Measurements from ENCODE around the gene ZNF621.
"Not testable (repeated sequence)": the region's sequence is repeated elsewhere in the genome, so short reads cannot be mapped to it uniquely, and the experiment has no call there.

Gene ZNF621

GRCh38 chr3:40534283-40534682 is 9.5 kb downstream of the ZNF621 start:
- FAIRE-seq (no peak), DNase-seq (ENCODE audit: low spot score) (no peak)

GRCh38 chr3:40546816-40547215 is 22.1 kb downstream of the ZNF621 start:
- DNase-seq (ENCODE audit: low spot score) (peak; percentile 27), FAIRE-seq (no peak)

- FAIRE-seq (no peak), DNase-seq (ENCODE audit: low spot score) (no peak)
Observed at GRCh38 chr3:40550167-40550566, 25.4 kb downstream of the ZNF621 start.

- DNase-seq (ENCODE audit: low spot score) (peak; percentile 24), FAIRE-seq (no peak)
Observed at GRCh38 chr3:40557575-40558161, 32.9 kb downstream of the ZNF621 start.

- DNase-seq (ENCODE audit: low spot score); FAIRE-seq: not testable (repeated sequence)
Observed at GRCh38 chr3:40562482-40562881, 37.7 kb downstream of the ZNF621 start.

- FAIRE-seq; DNase-seq (ENCODE audit: low spot score): not testable (repeated sequence)
Observed at GRCh38 chr3:40565629-40566028, 40.9 kb downstream of the ZNF621 start.

GRCh38 chr3:40566694-40567093 is 41.9 kb downstream of the ZNF621 start:
- no peak for FAIRE-seq
- DNase-seq (ENCODE audit: low spot score), result no peak

- no peak for FAIRE-seq
- no peak for DNase-seq (ENCODE audit: low spot score)
Observed at GRCh38 chr3:40572588-40572987, 47.8 kb downstream of the ZNF621 start.

GRCh38 chr3:40574050-40574449 is 49.3 kb downstream of the ZNF621 start:
- FAIRE-seq (no peak), DNase-seq (ENCODE audit: low spot score) (no peak)

- FAIRE-seq (no peak), DNase-seq (ENCODE audit: low spot score) (no peak)
Observed at GRCh38 chr3:40574661-40575060, 49.9 kb downstream of the ZNF621 start.

GRCh38 chr3:40576396-40576795 is 51.6 kb downstream of the ZNF621 start:
- DNase-seq (ENCODE audit: low spot score) (no peak), FAIRE-seq (no peak)

GRCh38 chr3:40580494-40581091 is 55.8 kb downstream of the ZNF621 start:
- FAIRE-seq, result no peak
- peak; percentile 36 for DNase-seq (ENCODE audit: low spot score)

GRCh38 chr3:40581166-40581565 is 56.4 kb downstream of the ZNF621 start:
- FAIRE-seq, result no peak
- no peak for DNase-seq (ENCODE audit: low spot score)

- DNase-seq (ENCODE audit: low spot score) (no peak), FAIRE-seq (no peak)
Observed at GRCh38 chr3:40582401-40583027, 57.8 kb downstream of the ZNF621 start.

GRCh38 chr3:40583691-40584090 is 58.9 kb downstream of the ZNF621 start:
- DNase-seq (ENCODE audit: low spot score) (no peak), FAIRE-seq (no peak)

GRCh38 chr3:40584625-40585189 is 59.9 kb downstream of the ZNF621 start:
- DNase-seq (ENCODE audit: low spot score), result peak; percentile 28
- FAIRE-seq, result no peak

- no peak for FAIRE-seq
- no peak for DNase-seq (ENCODE audit: low spot score)
Observed at GRCh38 chr3:40585381-40586016, 60.7 kb downstream of the ZNF621 start.

GRCh38 chr3:40586901-40587300 is 62.1 kb downstream of the ZNF621 start:
- FAIRE-seq, result no peak
- no peak for DNase-seq (ENCODE audit: low spot score)

GRCh38 chr3:40588406-40588805 is 63.6 kb downstream of the ZNF621 start:
- FAIRE-seq (no peak), DNase-seq (ENCODE audit: low spot score) (no peak)
